Endodermal cell (in vitro differentiated cells): ENCODE results near the gene OGDH. TPM values are rescaled to one million over a fixed set of nuclear protein-coding genes. Genes with fewer than 3 reads are reported as not detected.

Experiments
- DNase-seq: peaks from one replicate; pipeline ENCODE4 v3.0.0-alpha.2; 2017
- H3K27ac ChIP-seq: 2 replicates; pipeline ENCODE4 v1.5.1; 2013; ENCODE audit warnings: mild to moderate bottlenecking, low read depth, low read length, moderate library complexity
- H3K27me3 ChIP-seq: 2 replicates; pipeline ENCODE4 v1.6.1; 2013; ENCODE audit warnings: mild to moderate bottlenecking, low read length, moderate library complexity; ENCODE audit not compliant: insufficient read depth, control insufficient read depth, poor library complexity, severe bottlenecking
- H3K36me3 ChIP-seq: 2 replicates; pipeline ENCODE4 v1.7.0; 2013; ENCODE audit warnings: mild to moderate bottlenecking, low read length, moderate library complexity; ENCODE audit not compliant: control insufficient read depth, insufficient read depth
- H3K4me1 ChIP-seq: one replicate; pipeline ENCODE4 v1.7.0; 2013; ENCODE audit warnings: low read length; ENCODE audit not compliant: control insufficient read depth, insufficient read depth
- H3K4me3 ChIP-seq: 2 replicates; pipeline ENCODE4 v1.5.1; 2013; ENCODE audit warnings: mild to moderate bottlenecking, low read length, moderate library complexity
- H3K9ac ChIP-seq: 2 replicates; pipeline ENCODE4 v1.6.1; 2013; ENCODE audit warnings: mild to moderate bottlenecking, low read length, moderate library complexity; ENCODE audit not compliant: poor library complexity, severe bottlenecking; ENCODE audit errors: extremely low read depth
- H3K9me3 ChIP-seq: 2 replicates; pipeline ENCODE4 v1.6.1; 2013; ENCODE audit warnings: mild to moderate bottlenecking, low read length, moderate library complexity; ENCODE audit not compliant: control insufficient read depth
- H3K27ac Mint-ChIP-seq: 2 replicates; pipeline ENCODE4 v1.8.0; 2020; ENCODE audit warnings: mixed read lengths
- H3K27me3 Mint-ChIP-seq: 2 replicates; pipeline ENCODE4 v1.8.0; 2021; ENCODE audit warnings: mild to moderate bottlenecking, mixed read lengths; ENCODE audit not compliant: insufficient read depth
- H3K36me3 Mint-ChIP-seq: 2 replicates; pipeline ENCODE4 v1.8.0; 2020; ENCODE audit warnings: low read depth, mixed read lengths
- H3K4me1 Mint-ChIP-seq: 2 replicates; pipeline ENCODE4 v1.8.0; 2020; ENCODE audit warnings: mixed read lengths
- H3K4me3 Mint-ChIP-seq: 2 replicates; pipeline ENCODE4 v1.8.0; 2020; ENCODE audit warnings: mild to moderate bottlenecking, moderate library complexity, mixed read lengths
- H3K9me3 Mint-ChIP-seq: 2 replicates; pipeline ENCODE4 v1.8.0; 2020; ENCODE audit warnings: mild to moderate bottlenecking, mixed read lengths
- WGBS, 2 experiments: methylation state at CpG; one replicate each; pipeline versions ENCODE4 v1.1.5 to v1.1.7; 2013; ENCODE audit warnings: missing lambda C conversion rate in 2 of 2, mixed read lengths in 1 of 2; ENCODE audit not compliant: insufficient coverage in 1 of 2, insufficient read length in 1 of 2; 5-methylcytosine and 5-hydroxymethylcytosine counted together
- total RNA-seq, 2 donors: library from RNA; stranded (reverse); fragmentation: NEBNext Ultra II Directional in 1 of 2; extraction: Animal tissue kit (Norgen Biotek cat#: 25700) in 1 of 2; gene quantifications; 2 replicates in 1 of 2; 3 replicates in 1 of 2; pipeline ENCODE4 v1.2.1, GENCODE V29; 2021
- TF ChIP-seq, protein P1 (sequence below): fragments of 200-600 bp; sonication (generic); conservative IDR thresholded peaks from 2 replicates; pipeline ENCODE4 v1.5.0; 2021; ENCODE audit warnings: antibody characterized with exemption, mild to moderate bottlenecking

Gene OGDH
- total RNA-seq, 2 donors from 2014 or later, result 82.5 to 96.0 TPM

DNA sequence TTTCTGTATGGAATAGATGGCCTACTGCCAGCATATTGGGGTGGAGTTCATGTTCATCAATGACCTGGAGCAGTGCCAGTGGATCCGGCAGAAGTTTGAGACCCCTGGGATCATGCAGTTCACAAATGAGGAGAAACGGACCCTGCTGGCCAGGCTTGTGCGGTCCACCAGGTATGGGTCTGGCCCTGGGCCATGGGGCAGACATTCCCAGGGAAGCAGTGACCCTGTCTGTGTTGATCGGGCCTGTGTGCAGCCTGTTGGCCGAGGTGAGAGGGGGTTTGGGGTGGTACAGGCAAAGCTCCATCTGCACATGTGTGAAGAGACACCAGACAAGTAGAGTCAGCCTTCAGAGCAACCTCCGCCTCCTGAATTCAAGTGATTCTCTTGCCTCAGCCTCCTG, 67.3 kb downstream of the OGDH start:
- Histone ChIP-seq H3K9ac (no peak overlapping the region), H3K9me3 (no peaks in the 10 kb centered on the region), H3K4me3 (no peak overlapping the region), H3K27ac (no peak overlapping the region), H3K27me3 (no peaks in the 10 kb centered on the region), H3K4me1 (no peaks in the 10 kb centered on the region), H3K36me3 (peaks cover 28% of the 10 kb centered on the region)
- TF ChIP-seq, protein P1, sequence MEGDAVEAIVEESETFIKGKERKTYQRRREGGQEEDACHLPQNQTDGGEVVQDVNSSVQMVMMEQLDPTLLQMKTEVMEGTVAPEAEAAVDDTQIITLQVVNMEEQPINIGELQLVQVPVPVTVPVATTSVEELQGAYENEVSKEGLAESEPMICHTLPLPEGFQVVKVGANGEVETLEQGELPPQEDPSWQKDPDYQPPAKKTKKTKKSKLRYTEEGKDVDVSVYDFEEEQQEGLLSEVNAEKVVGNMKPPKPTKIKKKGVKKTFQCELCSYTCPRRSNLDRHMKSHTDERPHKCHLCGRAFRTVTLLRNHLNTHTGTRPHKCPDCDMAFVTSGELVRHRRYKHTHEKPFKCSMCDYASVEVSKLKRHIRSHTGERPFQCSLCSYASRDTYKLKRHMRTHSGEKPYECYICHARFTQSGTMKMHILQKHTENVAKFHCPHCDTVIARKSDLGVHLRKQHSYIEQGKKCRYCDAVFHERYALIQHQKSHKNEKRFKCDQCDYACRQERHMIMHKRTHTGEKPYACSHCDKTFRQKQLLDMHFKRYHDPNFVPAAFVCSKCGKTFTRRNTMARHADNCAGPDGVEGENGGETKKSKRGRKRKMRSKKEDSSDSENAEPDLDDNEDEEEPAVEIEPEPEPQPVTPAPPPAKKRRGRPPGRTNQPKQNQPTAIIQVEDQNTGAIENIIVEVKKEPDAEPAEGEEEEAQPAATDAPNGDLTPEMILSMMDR, result no peak
- DNase-seq, result no peak
- H3K9me3 Mint-ChIP-seq, result no peaks in the 10 kb centered on the region
- no peak overlapping the region for H3K4me3 Mint-ChIP-seq
- WGBS, 2 experiments, result 88 to 96% methylated on average over 6 of the region's 6 CpGs
- no peaks in the 10 kb centered on the region for H3K27me3 Mint-ChIP-seq
- H3K27ac Mint-ChIP-seq, result no peak overlapping the region
- peaks cover 50% of the 10 kb centered on the region for H3K36me3 Mint-ChIP-seq
- no peaks in the 10 kb centered on the region for H3K4me1 Mint-ChIP-seq

DNA sequence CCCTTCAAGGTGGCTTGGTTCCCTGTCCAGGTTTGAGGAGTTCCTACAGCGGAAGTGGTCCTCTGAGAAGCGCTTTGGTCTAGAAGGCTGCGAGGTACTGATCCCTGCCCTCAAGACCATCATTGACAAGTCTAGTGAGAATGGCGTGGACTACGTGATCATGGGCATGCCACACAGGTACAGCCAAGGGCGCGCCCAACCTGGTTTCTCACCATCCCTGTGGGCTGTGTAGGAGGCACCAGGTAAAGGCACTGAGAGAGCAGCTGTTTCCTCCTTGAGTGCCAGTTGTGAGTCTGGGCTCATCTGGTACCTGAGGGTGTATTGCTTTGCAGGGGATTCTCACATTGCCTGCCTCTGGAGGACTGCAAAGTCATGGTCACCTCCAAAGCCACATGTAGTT, 68.0 kb downstream of the OGDH start:
- H3K9ac ChIP-seq, result no peak overlapping the region
- no peak overlapping the region for H3K4me3 ChIP-seq
- no peak overlapping the region for H3K27ac Mint-ChIP-seq
- no peaks in the 10 kb centered on the region for H3K9me3 ChIP-seq
- no peaks in the 10 kb centered on the region for H3K27me3 Mint-ChIP-seq
- H3K36me3 Mint-ChIP-seq, result peaks cover 49% of the 10 kb centered on the region
- no peak overlapping the region for H3K4me3 Mint-ChIP-seq
- no peak for DNase-seq
- no peaks in the 10 kb centered on the region for H3K9me3 Mint-ChIP-seq
- H3K4me1 ChIP-seq, result no peaks in the 10 kb centered on the region
- H3K4me1 Mint-ChIP-seq, result no peaks in the 10 kb centered on the region
- peaks cover 30% of the 10 kb centered on the region for H3K36me3 ChIP-seq
- WGBS, 2 experiments, result 95 to 100% methylated on average over 7 of the region's 7 CpGs
- TF ChIP-seq, protein P1, result no peak
- no peaks in the 10 kb centered on the region for H3K27me3 ChIP-seq
- H3K27ac ChIP-seq, result no peak overlapping the region

DNA sequence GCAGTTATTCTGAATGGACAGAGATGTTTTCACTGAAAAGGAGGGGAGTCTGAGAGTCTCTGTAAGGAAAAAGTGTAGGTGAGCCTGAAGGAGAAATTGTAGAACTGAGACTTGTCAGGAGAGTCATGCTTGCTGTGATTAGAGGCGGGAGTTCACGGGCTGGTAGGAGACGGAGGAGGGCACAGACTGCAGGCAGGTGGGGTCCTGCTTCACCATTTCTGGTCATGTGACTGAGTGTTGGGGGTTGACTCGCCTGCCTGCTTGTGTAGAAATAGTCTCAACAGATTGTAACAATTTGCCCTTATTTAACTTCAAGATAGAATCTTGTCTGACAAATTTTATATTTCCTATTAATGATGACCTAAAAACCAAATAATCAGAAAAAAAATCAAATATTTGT, 70.3 kb downstream of the OGDH start:
- DNase-seq, result no peak
- H3K4me3 ChIP-seq, result no peak overlapping the region
- H3K9ac ChIP-seq, result no peak overlapping the region
- H3K27me3 Mint-ChIP-seq, result no peaks in the 10 kb centered on the region
- H3K36me3 ChIP-seq, result peaks cover 30% of the 10 kb centered on the region
- no peak overlapping the region for H3K27ac Mint-ChIP-seq
- peaks cover 51% of the 10 kb centered on the region for H3K36me3 Mint-ChIP-seq
- no peak overlapping the region for H3K4me3 Mint-ChIP-seq
- WGBS, 2 experiments, result 96 to 100% methylated on average over 1 to 4 of the region's 4 CpGs
- H3K27ac ChIP-seq, result no peak overlapping the region
- no peaks in the 10 kb centered on the region for H3K9me3 Mint-ChIP-seq
- H3K4me1 ChIP-seq, result no peaks in the 10 kb centered on the region
- no peaks in the 10 kb centered on the region for H3K9me3 ChIP-seq
- no peaks in the 10 kb centered on the region for H3K27me3 ChIP-seq
- TF ChIP-seq, protein P1, result no peak
- H3K4me1 Mint-ChIP-seq, result no peaks in the 10 kb centered on the region
